Breast epithelium (tissue), 4 donors: ENCODE data around the gene BLTP2. TPM values are rescaled to one million over a fixed set of nuclear protein-coding genes. Genes with fewer than 3 reads are reported as not detected.
A peak's percentile ranks its signal among the peaks of the same experiment; 100 is the strongest.

Source experiments
- DNase-seq, 2 donors: peaks; one replicate each; pipeline ENCODE4 v3.0.0-alpha.2; 2019; ENCODE audit warnings: low spot score in 2 of 2
- H3K27ac ChIP-seq, 2 donors: fragments of 200-600 bp; sonication (generic) in 1 of 2; one replicate each; pipeline ENCODE4 v1.5.1; 2016 to 2019; ENCODE audit warnings: mild to moderate bottlenecking in 1 of 2
- H3K27me3 ChIP-seq, 2 donors: fragments of 200-600 bp; sonication (generic) in 1 of 2; one replicate each; pipeline versions ENCODE4 v1.5.1 to v1.6.0; 2017 to 2019; ENCODE audit warnings: control low read depth in 1 of 2, mild to moderate bottlenecking in 1 of 2
- H3K36me3 ChIP-seq: fragments of 200-600 bp; one replicate; pipeline ENCODE4 v1.5.1; 2019
- H3K4me1 ChIP-seq, 2 donors: fragments of 200-600 bp; sonication (generic); one replicate each; pipeline ENCODE4 v1.5.1; 2016 to 2019; ENCODE audit warnings: control low read depth in 1 of 2
- H3K4me3 ChIP-seq, 3 donors: fragments of 200-600 bp; sonication (generic); 1 replicate in 2 of 3; 2 replicates in 1 of 3; pipeline ENCODE4 v1.5.1; 2016 to 2019; ENCODE audit warnings: mild to moderate bottlenecking in 3 of 3, moderate library complexity in 2 of 3
- H3K9me3 ChIP-seq, 2 donors: fragments of 200-600 bp; sonication (generic) in 1 of 2; one replicate each; pipeline ENCODE4 v1.5.1; 2016 to 2019; ENCODE audit warnings: control low read depth in 1 of 2
- CTCF ChIP-seq, 3 donors: fragments of 450-650 bp; IDR thresholded peaks; one replicate each; pipeline ENCODE4 v1.5.1; 2016 to 2017; ENCODE audit warnings: antibody characterized with exemption in 3 of 3, mild to moderate bottlenecking in 3 of 3, moderate library complexity in 3 of 3
- POLR2A ChIP-seq: fragments of 450-650 bp; IDR thresholded peaks from one replicate; pipeline ENCODE4 v1.6.1; 2016; ENCODE audit warnings: antibody characterized with exemption, mild to moderate bottlenecking, moderate library complexity
- POLR2AphosphoS5 ChIP-seq, 3 donors: sonication (generic); formaldehyde crosslinking; IDR thresholded peaks; one replicate each; pipeline ENCODE4 v1.6.1; 2017; ENCODE audit warnings: antibody characterized with exemption in 3 of 3
- intact Hi-C: fragments of 100-400 bp; cut with DNase I; formaldehyde crosslinking; loops from one replicate; pipeline ENCODE4 v1.15.1; 2023; ENCODE audit warnings: low total_unique reads
- total RNA-seq, 3 donors: library from RNA; depleted of rRNA; stranded (reverse); fragments of >200 nt; gene quantifications; one replicate each; pipeline ENCODE4 v1.1.0, GENCODE V29; 2016

BLTP2 gene
- total RNA-seq, 3 donors from 2014 or later = 107 to 131 (median 107) TPM

GRCh38 chr17:28685366-28685765 is 40.4 kb upstream of the BLTP2 start:
- TF ChIP-seq POLR2AphosphoS5 (IDR thresholded peaks at IDR 0.05) (no peak), POLR2A (no peak), CTCF (IDR thresholded peaks at IDR 0.05) (no peak)
- H3K4me1 ChIP-seq = no peaks in the 10 kb centered on the region
- H3K4me3 ChIP-seq = no peak overlapping the region
- intact Hi-C loops = no loop called here
- H3K9me3 ChIP-seq = no peaks in the 10 kb centered on the region
- no peaks in the 10 kb centered on the region for H3K27me3 ChIP-seq
- H3K36me3 ChIP-seq = peaks cover 32% of the 10 kb centered on the region
- no peak overlapping the region for H3K27ac ChIP-seq
- DNase-seq = no peak

DNA sequence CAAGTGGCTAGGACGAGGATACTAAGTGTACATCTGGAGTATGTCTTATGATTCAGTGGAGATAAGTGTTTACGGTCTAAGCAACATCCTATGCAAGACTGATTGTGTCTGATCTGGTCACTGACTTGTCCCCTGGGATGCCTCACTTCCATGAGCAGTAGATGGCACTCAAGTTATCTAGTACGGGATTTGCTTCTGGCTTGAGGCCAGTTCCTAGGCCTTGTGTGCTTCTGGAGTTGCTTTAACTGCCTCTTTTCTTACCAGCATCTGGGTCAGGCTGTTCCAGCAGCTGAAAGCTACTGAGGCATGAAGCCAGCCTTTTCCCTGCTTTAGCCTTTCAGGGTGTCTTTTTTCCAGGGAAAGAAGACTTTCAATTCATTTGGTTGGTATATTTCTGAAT is 40.0 kb upstream of the BLTP2 start:
- Histone ChIP-seq H3K9me3 (no peaks in the 10 kb centered on the region), H3K27ac (no peak overlapping the region), H3K27me3 (no peaks in the 10 kb centered on the region), H3K36me3 (peaks cover 28% of the 10 kb centered on the region), H3K4me1 (no peaks in the 10 kb centered on the region), H3K4me3 (no peak overlapping the region)
- TF ChIP-seq CTCF (IDR thresholded peaks at IDR 0.05) (no peak), POLR2AphosphoS5 (IDR thresholded peaks at IDR 0.05) (no peak)
- DNase-seq = no peak
- intact Hi-C loops = no loop called here

DNA sequence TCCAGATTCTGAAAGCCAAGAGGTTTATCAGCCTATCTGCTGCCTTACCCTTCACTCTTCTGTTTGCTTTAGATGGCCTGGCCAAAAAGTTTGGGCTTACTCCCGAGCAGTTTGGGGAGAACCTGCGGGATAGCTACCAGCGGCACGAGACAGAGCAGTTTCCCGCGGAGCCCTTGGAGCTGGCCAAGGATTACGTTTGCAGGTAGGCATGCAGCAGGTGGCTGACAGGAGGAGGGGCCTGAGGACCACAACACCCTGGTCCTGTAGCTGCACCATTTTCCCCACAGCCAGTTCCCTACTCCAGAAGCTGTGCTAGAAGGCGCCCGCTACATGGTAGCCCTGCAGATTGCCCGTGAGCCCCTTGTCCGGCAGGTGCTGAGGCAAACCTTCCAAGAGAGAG is 37.7 kb upstream of the BLTP2 start:
- no peak for TF ChIP-seq POLR2AphosphoS5 (IDR thresholded peaks at IDR 0.05)
- no peak for TF ChIP-seq CTCF (IDR thresholded peaks at IDR 0.05)
- no peak for TF ChIP-seq POLR2A
- Histone ChIP-seq H3K4me1 (no peaks in the 10 kb centered on the region), H3K36me3 (peaks cover 42% of the 10 kb centered on the region), H3K4me3 (no peak overlapping the region), H3K27me3 (no peaks in the 10 kb centered on the region), H3K9me3 (no peaks in the 10 kb centered on the region), H3K27ac (no peak overlapping the region)
- intact Hi-C loops = no loop called here
- DNase-seq = no peak

GRCh38 chr17:28675980-28676379 is 31.0 kb upstream of the BLTP2 start:
- DNase-seq = no peak
- Histone ChIP-seq H3K27ac (no peak overlapping the region), H3K9me3 (no peaks in the 10 kb centered on the region), H3K4me1 (no peaks in the 10 kb centered on the region), H3K36me3 (peaks cover 32% of the 10 kb centered on the region), H3K27me3 (no peaks in the 10 kb centered on the region), H3K4me3 (no peak overlapping the region)
- TF ChIP-seq CTCF (IDR thresholded peaks at IDR 0.05) = peak in 1 of 3 donors; percentile 11
- TF ChIP-seq POLR2A = no peak
- TF ChIP-seq POLR2AphosphoS5 (IDR thresholded peaks at IDR 0.05) = no peak
- intact Hi-C loops = no loop called here

- Histone ChIP-seq H3K9me3 (no peaks in the 10 kb centered on the region), H3K27me3 (no peaks in the 10 kb centered on the region), H3K27ac (no peak overlapping the region), H3K36me3 (peaks cover 32% of the 10 kb centered on the region), H3K4me3 (no peak overlapping the region), H3K4me1 (no peaks in the 10 kb centered on the region)
- DNase-seq = no peak
- intact Hi-C loops = no loop called here
- TF ChIP-seq POLR2AphosphoS5 (IDR thresholded peaks at IDR 0.05) (no peak), CTCF (IDR thresholded peaks at IDR 0.05) (no peak), POLR2A (no peak)
These were observed 30.5 kb upstream of the BLTP2 start for GRCh38 chr17:28675490-28675889.
